Eye (tissue), 1 donor: ENCODE results near the gene TMEM80.
A peak's percentile ranks its signal among the peaks of the same experiment; 100 is the strongest.
"Not testable (repeated sequence)": the region's sequence is repeated elsewhere in the genome, so short reads cannot be mapped to it uniquely, and the experiment has no call there.

ENCODE experiments used
- DNase-seq: peaks from one replicate; pipeline ENCODE4 v3.0.0-alpha.2; 2015

Gene TMEM80

GRCh38 chr11:695538-696248 lies at the start of gene TMEM80:
Gene TMEM80 (plus strand): TSS chr11:695816. CDS start chr11:695828, 12 bp downstream.
- DNase-seq = peak; percentile 100

GRCh38 chr11:646214-646613 lies 49.4 kb upstream of the TMEM80 start:
- no peak for DNase-seq

DNA sequence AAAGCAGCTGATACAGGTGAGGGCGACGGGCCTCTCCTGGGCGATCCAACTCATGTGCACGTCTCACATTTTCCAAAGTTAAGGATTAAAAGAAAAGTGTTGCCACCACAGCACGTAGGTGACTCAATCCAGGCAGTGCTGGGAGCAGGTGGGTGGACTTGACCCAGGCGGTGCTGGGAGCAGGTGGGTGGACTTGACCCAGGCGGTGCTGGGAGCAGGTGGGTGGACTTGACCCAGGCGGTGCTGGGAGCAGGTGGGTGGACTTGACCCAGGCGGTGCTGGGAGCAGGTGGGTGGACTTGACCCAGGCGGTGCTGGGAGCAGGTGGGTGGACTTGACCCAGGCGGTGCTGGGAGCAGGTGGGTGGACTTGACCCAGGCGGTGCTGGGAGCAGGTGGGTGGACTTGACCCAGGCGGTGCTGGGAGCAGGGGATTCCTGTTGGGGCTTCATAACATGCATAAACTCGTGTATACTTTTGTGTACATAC lies 47.9 kb upstream of the TMEM80 start:
- DNase-seq = not testable (repeated sequence)

- no peak for DNase-seq
These were observed 45.1 kb upstream of the TMEM80 start for GRCh38 chr11:650482-650881.

GRCh38 chr11:653136-653535 lies 42.5 kb upstream of the TMEM80 start:
- not testable (repeated sequence) for DNase-seq

DNA sequence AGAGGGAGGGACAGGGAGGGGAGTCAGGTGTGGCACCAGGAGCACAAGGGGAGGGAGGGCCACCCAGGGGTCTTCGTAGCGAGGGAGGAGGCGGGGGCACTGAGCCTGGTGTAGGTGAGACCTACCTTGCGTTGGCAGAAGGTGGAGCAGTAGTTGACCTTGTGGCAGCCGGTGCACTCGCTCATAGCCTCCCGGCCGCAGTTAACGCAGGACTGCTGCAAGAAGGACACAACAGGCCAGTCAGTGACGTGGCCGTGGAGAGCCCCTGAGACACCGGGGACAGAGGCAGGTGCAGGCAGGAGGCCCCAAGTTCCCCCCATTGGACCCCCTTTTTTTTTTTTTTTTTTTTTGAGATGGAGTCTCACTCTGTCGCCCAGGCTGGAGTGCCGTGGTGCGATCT lies 41.8 kb upstream of the TMEM80 start:
- DNase-seq = no peak

DNA sequence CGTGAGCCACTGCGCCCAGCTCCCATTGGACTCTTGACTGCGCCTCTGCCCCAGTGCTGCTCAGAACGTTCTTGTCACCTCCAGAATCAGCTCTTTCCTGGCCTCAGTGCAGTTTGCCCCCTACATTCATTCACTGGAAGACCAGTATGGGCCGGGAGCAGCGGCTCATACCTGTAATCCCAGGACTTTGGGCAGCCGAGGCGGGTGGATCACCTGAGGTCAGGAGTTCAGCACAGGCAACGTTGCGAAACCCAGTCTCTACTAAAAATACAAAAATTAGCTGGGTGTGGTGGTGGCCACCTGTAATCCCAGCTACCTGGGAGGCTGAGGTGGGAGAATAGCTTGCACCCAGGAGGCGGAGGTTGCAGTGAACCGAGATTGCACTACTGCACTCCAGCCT lies 41.2 kb upstream of the TMEM80 start:
- not testable (repeated sequence) for DNase-seq

DNA sequence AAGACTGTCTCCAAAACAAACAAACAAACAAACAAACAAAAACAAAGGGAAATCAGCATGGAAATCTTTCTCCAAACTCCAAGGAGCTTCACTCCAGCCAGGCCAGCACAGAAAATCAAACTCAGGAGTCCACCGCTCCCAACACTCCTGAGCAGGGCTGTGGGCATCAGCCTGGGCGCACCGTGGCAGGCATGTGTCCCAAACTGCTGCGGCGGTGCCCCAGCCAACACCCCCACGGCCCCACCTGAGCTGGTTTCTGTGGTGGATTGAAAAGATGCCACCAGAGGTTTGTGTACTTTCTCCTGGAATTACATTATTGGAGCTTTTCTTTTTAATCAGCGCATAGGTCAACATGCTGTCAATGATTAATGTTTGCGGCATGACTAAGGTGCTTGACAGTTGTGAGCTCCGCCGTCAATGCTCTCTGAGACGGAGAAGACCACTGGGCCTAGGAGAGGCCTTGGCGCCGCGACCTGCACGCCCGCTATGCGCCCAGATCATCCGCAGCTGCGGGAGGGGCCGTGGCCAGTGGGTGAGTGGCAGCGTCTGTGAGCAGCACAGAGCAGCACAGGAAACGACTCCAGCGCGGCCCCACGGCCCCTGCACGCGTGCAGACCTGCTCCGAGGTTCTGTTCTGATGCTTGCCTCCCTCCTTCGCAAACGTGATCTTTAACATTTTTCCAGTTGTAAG lies 40.4 kb upstream of the TMEM80 start:
- DNase-seq = no peak

- no peak for DNase-seq
These were observed 39.2 kb upstream of the TMEM80 start for GRCh38 chr11:656426-656825.

DNA sequence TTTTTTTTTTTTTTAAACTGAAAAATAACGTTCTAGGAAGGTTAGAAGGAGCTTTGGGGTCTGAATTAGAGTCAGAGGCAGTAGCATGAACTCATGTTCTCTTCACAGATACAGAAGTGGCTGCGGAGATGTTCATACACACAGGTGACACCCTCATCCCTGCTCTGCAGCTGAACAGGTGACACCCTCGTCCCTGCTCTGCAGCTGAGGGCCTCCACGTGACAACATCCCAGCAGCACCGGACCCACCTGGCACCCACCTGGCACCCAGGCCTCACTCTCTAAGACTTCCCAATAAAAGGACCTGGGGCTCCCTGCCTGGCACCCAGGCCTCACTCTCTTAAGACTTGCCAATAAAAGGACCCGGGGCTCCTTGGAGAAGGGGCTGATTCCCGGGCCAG lies 38.8 kb upstream of the TMEM80 start:
- no peak for DNase-seq

DNA sequence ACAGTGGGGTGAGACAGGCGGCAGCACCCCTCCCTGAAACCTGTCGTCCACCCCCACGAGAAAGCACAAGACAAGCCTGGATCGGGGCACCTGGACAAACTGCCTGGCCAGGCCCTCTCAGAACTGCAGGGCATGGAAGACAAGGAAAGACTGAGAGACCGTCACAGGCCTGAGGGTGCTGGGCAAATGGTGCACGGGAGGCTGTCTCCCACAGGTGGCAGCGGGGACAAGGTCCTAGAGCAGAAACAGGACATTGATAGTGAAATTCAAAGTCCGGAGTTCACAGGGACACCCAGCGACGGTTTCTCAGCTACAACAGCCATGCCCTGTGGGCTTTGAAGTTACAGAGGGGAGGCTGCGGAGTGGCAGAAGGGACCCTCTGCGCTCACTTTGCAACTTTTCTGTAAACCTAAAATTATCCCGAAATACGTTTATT lies 37.9 kb upstream of the TMEM80 start:
- DNase-seq = no peak

DNA sequence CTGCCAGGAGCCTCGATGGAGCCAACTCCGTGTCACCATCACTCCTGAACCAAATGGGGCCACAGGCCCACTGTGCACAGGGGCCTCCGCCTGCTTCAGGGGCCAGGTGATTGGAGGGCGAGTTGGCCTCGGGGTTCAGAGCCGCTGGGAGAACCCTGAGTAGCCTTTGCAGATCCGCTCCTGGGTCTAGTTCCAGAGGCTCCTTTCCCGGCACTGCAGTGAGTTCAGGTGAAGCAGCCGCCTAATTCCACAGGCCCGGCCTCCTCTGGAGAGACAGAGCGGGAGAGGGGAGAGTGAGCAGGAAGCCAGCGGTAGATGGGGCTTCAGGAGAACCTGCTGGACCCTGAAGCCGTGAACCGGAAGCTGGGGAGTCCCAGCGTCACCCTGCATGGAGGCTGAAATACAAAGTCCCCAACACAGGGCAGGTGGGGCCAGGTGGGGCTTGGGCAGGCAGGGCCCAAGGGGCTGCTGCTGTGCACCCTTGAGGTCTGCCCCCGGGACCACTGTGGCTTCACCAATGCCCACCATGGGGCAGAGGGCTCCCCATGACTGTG lies 36.0 kb upstream of the TMEM80 start:
- DNase-seq = no peak

- no peak for DNase-seq
These were observed 35.3 kb upstream of the TMEM80 start for GRCh38 chr11:660281-660680.

- DNase-seq = no peak
These were observed 34.8 kb upstream of the TMEM80 start for GRCh38 chr11:660681-661444.

- peak; percentile 72 for DNase-seq
These were observed 32.8 kb upstream of the TMEM80 start for GRCh38 chr11:662689-663274.

DNA sequence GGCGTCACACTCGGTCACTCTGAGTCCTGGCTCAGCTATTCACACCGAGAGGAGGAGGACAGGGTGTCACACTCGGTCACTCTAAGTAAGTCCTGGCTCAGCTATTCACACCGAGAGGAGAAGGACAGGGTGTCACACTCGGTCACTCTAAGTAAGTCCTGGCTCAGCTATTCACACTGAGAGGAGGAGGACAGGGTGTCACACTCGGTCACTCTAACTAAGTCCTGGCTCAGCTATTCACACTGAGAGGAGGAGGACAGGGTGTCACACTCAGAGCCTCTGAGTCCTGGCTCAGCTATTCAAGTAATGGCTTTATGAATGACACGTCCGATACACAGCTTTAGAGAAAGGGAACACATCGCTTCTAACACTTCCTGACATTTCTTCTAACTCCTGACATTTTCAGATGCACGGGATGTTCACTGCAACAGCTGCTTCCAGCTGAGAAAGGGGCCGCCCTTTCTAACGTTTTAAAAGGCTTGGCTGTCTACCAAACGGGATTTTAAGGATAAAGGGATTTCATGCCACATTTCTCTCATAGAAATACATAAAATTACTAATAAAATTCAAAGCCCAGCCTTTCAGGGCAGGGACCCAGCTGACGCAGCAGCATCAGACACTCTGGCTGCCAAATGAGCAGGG lies 30.4 kb upstream of the TMEM80 start:
- DNase-seq = peak; percentile 71

DNA sequence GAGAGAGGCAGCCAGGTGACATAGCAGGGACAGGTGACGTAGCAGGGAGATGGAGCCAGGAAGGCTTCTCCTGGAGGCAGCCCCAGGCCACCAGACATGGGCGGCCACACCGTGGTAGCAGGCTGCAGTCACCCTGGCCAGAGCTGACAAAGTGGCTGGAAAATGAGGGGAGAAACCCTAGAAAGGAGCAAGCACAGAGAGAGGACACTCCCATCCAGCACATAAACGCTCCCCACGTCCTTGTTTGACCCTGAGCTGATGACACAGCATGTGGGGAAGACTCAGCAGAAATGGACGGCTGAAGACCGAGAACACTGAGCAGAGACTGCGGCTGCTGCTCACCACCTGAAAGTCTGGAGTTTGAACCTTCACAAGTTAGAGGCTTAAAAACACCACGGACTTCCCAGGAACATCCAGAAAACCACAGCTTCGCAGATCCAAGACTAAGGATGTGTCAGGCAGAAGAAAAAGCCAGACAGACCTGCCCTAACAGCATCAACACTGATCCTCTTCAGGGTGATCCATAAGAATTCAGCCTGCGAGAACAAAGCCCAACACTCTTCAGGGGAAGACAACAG lies 29.8 kb upstream of the TMEM80 start:
- DNase-seq = no peak

- no peak for DNase-seq
These were observed 21.8 kb upstream of the TMEM80 start for GRCh38 chr11:673866-674265.

GRCh38 chr11:674406-674805 lies 21.2 kb upstream of the TMEM80 start:
- DNase-seq = no peak

GRCh38 chr11:678297-678696 lies 17.3 kb upstream of the TMEM80 start:
- no peak for DNase-seq

GRCh38 chr11:679271-680207 lies 16.1 kb upstream of the TMEM80 start:
- no peak for DNase-seq
